Uterus (tissue), 2 donors: ENCODE data around the gene TINAGL1.

Source experiments
- POLR2A ChIP-seq, 2 donors: fragments of 450-650 bp; IDR thresholded peaks; one replicate each; pipeline ENCODE4 v1.6.1; 2016; ENCODE audit warnings: antibody characterized with exemption in 2 of 2, mild to moderate bottlenecking in 1 of 2, moderate library complexity in 1 of 2
- TF ChIP-seq, protein P1 (sequence below), 4 experiments: fragments of 200-600 bp in 2 of 4; fragments of 450-650 bp in 2 of 4; sonication (generic) in 2 of 4; IDR thresholded peaks; one replicate each; pipeline ENCODE4 v1.5.1; 2016 to 2019; ENCODE audit warnings: antibody characterized with exemption in 4 of 4, mild to moderate bottlenecking in 2 of 4, moderate library complexity in 1 of 4

- TF ChIP-seq, protein P1, sequence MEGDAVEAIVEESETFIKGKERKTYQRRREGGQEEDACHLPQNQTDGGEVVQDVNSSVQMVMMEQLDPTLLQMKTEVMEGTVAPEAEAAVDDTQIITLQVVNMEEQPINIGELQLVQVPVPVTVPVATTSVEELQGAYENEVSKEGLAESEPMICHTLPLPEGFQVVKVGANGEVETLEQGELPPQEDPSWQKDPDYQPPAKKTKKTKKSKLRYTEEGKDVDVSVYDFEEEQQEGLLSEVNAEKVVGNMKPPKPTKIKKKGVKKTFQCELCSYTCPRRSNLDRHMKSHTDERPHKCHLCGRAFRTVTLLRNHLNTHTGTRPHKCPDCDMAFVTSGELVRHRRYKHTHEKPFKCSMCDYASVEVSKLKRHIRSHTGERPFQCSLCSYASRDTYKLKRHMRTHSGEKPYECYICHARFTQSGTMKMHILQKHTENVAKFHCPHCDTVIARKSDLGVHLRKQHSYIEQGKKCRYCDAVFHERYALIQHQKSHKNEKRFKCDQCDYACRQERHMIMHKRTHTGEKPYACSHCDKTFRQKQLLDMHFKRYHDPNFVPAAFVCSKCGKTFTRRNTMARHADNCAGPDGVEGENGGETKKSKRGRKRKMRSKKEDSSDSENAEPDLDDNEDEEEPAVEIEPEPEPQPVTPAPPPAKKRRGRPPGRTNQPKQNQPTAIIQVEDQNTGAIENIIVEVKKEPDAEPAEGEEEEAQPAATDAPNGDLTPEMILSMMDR (IDR thresholded peaks at IDR 0.05): no peak
- no peak for TF ChIP-seq POLR2A (IDR thresholded peaks at IDR 0.05)
These were observed 760 bp upstream of the TINAGL1 start for GRCh38 chr1:31575369-31576140.
